GM19324 (cell line): Measurements from ENCODE around the gene MAGEH1.

Experiments used
- ATAC-seq: cut with Tn5 transposase; IDR thresholded peaks from one replicate; pipeline ENCODE4 v1.9.1; 2021; ENCODE audit warnings: mild to moderate bottlenecking, moderate library complexity; ENCODE audit not compliant: unreplicated experiment, low FRiP score

Gene MAGEH1

GRCh38 chrX:55489314-55490009 is 37.5 kb downstream of the MAGEH1 start, which contains the start of gene USP51:
Gene USP51 (minus strand): TSS chrX:55489848. CDS start chrX:55488939, 909 bp downstream.
- peak; percentile 28 for ATAC-seq

- no peak for ATAC-seq
Observed at GRCh38 chrX:55490121-55490520, 38.2 kb downstream of the MAGEH1 start.

GRCh38 chrX:55490974-55491373 is 39.0 kb downstream of the MAGEH1 start:
- no peak for ATAC-seq
